HepG2 (cell line): Measurements from ENCODE around the gene VPS13D. TPM values are rescaled to one million over a fixed set of nuclear protein-coding genes. Genes with fewer than 3 reads are reported as not detected.
A peak's percentile ranks its signal among the peaks of the same experiment; 100 is the strongest.

Source experiments
- ARID2 ChIP-seq: sonication (generic); formaldehyde crosslinking; IDR thresholded peaks from 2 replicates; pipeline ENCODE4 v1.8.1; 2022; ENCODE audit warnings: mild to moderate bottlenecking, missing genetic modification reagents, borderline replicate concordance
- CREM ChIP-seq, 2 experiments: sonication (generic) in 1 of 2; formaldehyde crosslinking in 1 of 2; IDR thresholded peaks; 2 replicates each; pipeline versions ENCODE4 v1.4.0 to v1.6.1; 2016 to 2020; ENCODE audit warnings: antibody characterized with exemption in 1 of 2, mild to moderate bottlenecking in 1 of 2, missing genetic modification reagents in 1 of 2
- ELF3 ChIP-seq: IDR thresholded peaks from 2 replicates; pipeline ENCODE4 v1.6.1; 2016; ENCODE audit warnings: missing genetic modification reagents, missing compliant biosample characterization
- EP300 ChIP-seq, 3 experiments: sonication (generic) in 1 of 3; formaldehyde crosslinking in 1 of 3; IDR thresholded peaks; 2 replicates each; pipeline versions ENCODE4 v1.5.1 to v1.6.1; 2011 to 2020; ENCODE audit warnings: low read depth in 2 of 3, low read length in 2 of 3, borderline replicate concordance in 1 of 3, improper control_type of control experiment in 1 of 3, mild to moderate bottlenecking in 1 of 3, missing genetic modification reagents in 1 of 3, moderate library complexity in 1 of 3
- HMG20A ChIP-seq: IDR thresholded peaks from 2 replicates; pipeline ENCODE4 v1.6.1; 2016; ENCODE audit warnings: borderline replicate concordance
- HNF4G ChIP-seq, 2 experiments: sonication (generic) in 1 of 2; formaldehyde crosslinking in 1 of 2; IDR thresholded peaks; 2 replicates each; pipeline versions ENCODE4 v1.4.0 to v1.6.1; 2011 to 2020; ENCODE audit warnings: borderline replicate concordance in 2 of 2, low read depth in 2 of 2, mild to moderate bottlenecking in 2 of 2, low read length in 1 of 2, missing genetic modification reagents in 1 of 2, moderate library complexity in 1 of 2
- ISX ChIP-seq: sonication (generic); formaldehyde crosslinking; conservative IDR thresholded peaks from 2 replicates; pipeline ENCODE4 v1.5.0; 2020; ENCODE audit warnings: missing genetic modification reagents
- KAT7 ChIP-seq: IDR thresholded peaks from 2 replicates; pipeline ENCODE4 v1.6.1; 2018; ENCODE audit warnings: borderline replicate concordance, missing compliant biosample characterization
- MEIS1 ChIP-seq: sonication (generic); formaldehyde crosslinking; IDR thresholded peaks from 2 replicates; pipeline ENCODE4 v1.9.0; 2021; ENCODE audit warnings: mild to moderate bottlenecking, missing genetic modification reagents, moderate library complexity, borderline replicate concordance
- MIER2 ChIP-seq: IDR thresholded peaks from 2 replicates; pipeline ENCODE4 v1.6.1; 2016; ENCODE audit warnings: missing biosample characterization, missing genetic modification reagents
- RXRA ChIP-seq: sonication (generic); formaldehyde crosslinking; IDR thresholded peaks from 2 replicates; pipeline ENCODE4 v1.5.1; 2020; ENCODE audit warnings: missing genetic modification reagents
- TBP ChIP-seq: sonication (generic); formaldehyde crosslinking; IDR thresholded peaks from 2 replicates; pipeline ENCODE4 v1.5.0; 2020; ENCODE audit warnings: missing genetic modification reagents
- TGIF2 ChIP-seq: IDR thresholded peaks from 2 replicates; pipeline ENCODE4 v1.6.1; 2016; ENCODE audit warnings: control low read depth, missing compliant biosample characterization
- YY1 ChIP-seq: IDR thresholded peaks from 2 replicates; pipeline ENCODE4 v1.6.1; 2011; ENCODE audit warnings: low read length, low read depth, moderate library complexity, mild to moderate bottlenecking; ENCODE audit not compliant: insufficient read depth, insufficient replicate concordance
- ZBTB3 ChIP-seq: sonication (generic); formaldehyde crosslinking; IDR thresholded peaks from 2 replicates; pipeline ENCODE4 v1.4.0; 2020; ENCODE audit warnings: low read depth, mild to moderate bottlenecking, moderate library complexity, missing genetic modification reagents, borderline replicate concordance
- ZFYVE20 ChIP-seq: sonication (generic); formaldehyde crosslinking; IDR thresholded peaks from 2 replicates; pipeline ENCODE4 v1.8.0; 2023; ENCODE audit warnings: low read depth, mild to moderate bottlenecking, moderate library complexity, missing genetic modification reagents, borderline replicate concordance
- ZNF20 ChIP-seq: sonication (generic); formaldehyde crosslinking; IDR thresholded peaks from 2 replicates; pipeline ENCODE4 v1.4.0; 2020; ENCODE audit warnings: mild to moderate bottlenecking, moderate library complexity, missing genetic modification reagents
- ZNF207 ChIP-seq: fragments of 450-650 bp; IDR thresholded peaks from 2 replicates; pipeline ENCODE4 v1.6.1; 2016; ENCODE audit warnings: antibody characterized with exemption, borderline replicate concordance
- ZNF362 ChIP-seq: sonication (generic); formaldehyde crosslinking; IDR thresholded peaks from 2 replicates; pipeline ENCODE4 v1.4.0; 2020; ENCODE audit warnings: missing genetic modification reagents, mild to moderate bottlenecking, borderline replicate concordance
- ZNF652 ChIP-seq: IDR thresholded peaks from 2 replicates; pipeline ENCODE4 v1.6.1; 2016; ENCODE audit warnings: low read depth, borderline replicate concordance
- ZSCAN25 ChIP-seq: sonication (generic); formaldehyde crosslinking; IDR thresholded peaks from 2 replicates; pipeline ENCODE4 v1.8.0; 2022; ENCODE audit warnings: mild to moderate bottlenecking, missing genetic modification reagents
- polyA plus RNA-seq, 8 experiments: library from polyadenylated mRNA; depleted of rRNA in 3 of 8; stranded (reverse) in 7 of 8; unstranded in 1 of 8; fragments of >200 nt; fragmentation: Illumina TruSeq in 4 of 8; extraction: Trizol in 4 of 8; gene quantifications; 2 replicates each; pipeline versions ENCODE4 v1.2.1 to v1.2.3, GENCODE V29; 2011 to 2016; ENCODE audit warnings: low read depth in 4 of 8, missing spikeins in 1 of 8, mixed read lengths in 1 of 8; ENCODE audit not compliant: insufficient read depth in 1 of 8
- total RNA-seq, 5 experiments: library from RNA; depleted of rRNA; stranded (reverse); fragments of >200 nt; fragmentation: Illumina TruSeq; extraction: Trizol; gene quantifications; 2 replicates each; pipeline ENCODE4 v1.2.3, GENCODE V29; 2016; ENCODE audit warnings: low read depth in 1 of 5
- TF ChIP-seq, protein P1 (sequence below): sonication (generic); formaldehyde crosslinking; conservative IDR thresholded peaks from 2 replicates; pipeline ENCODE4 v1.4.0; 2020; ENCODE audit warnings: missing genetic modification reagents
- TF ChIP-seq, protein P2 (sequence below), 2 experiments: fragments of 450-650 bp in 1 of 2; sonication (generic) in 1 of 2; formaldehyde crosslinking; IDR thresholded peaks; 2 replicates each; pipeline versions ENCODE4 v1.5.0 to v1.8.0; 2020 to 2022; ENCODE audit warnings: mild to moderate bottlenecking in 1 of 2, missing genetic modification reagents in 1 of 2

Gene VPS13D
- total and polyA plus RNA-seq, 2 of the 13 experiments (the other 11 are each of a cell fraction or from before 2014, with no cell fraction given), result 8.6 to 13.9 TPM

GRCh38 chr1:12406211-12407021 is 176.6 kb downstream of the VPS13D start (continued):
- peak; percentile 71; the same call in 1 of the 2 replicates for TF ChIP-seq ZNF362 (CRISPR knock-in tag)
- no peak for TF ChIP-seq ZBTB3
- no peak for TF ChIP-seq ZNF652 (CRISPR knock-in tag)
- TF ChIP-seq ARID2 (CRISPR knock-in tag), result no peak
- TF ChIP-seq, protein P1, sequence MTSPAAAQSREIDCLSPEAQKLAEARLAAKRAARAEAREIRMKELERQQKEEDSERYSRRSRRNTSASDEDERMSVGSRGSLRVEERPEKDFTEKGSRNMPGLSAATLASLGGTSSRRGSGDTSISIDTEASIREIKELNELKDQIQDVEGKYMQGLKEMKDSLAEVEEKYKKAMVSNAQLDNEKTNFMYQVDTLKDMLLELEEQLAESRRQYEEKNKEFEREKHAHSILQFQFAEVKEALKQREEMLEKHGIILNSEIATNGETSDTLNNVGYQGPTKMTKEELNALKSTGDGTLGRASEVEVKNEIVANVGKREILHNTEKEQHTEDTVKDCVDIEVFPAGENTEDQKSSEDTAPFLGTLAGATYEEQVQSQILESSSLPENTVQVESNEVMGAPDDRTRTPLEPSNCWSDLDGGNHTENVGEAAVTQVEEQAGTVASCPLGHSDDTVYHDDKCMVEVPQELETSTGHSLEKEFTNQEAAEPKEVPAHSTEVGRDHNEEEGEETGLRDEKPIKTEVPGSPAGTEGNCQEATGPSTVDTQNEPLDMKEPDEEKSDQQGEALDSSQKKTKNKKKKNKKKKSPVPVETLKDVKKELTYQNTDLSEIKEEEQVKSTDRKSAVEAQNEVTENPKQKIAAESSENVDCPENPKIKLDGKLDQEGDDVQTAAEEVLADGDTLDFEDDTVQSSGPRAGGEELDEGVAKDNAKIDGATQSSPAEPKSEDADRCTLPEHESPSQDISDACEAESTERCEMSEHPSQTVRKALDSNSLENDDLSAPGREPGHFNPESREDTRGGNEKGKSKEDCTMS (CRISPR knock-in tag), result no peak
- no peak for TF ChIP-seq MIER2 (CRISPR knock-in tag)
- no peak for TF ChIP-seq TGIF2 (CRISPR knock-in tag)
- no peak for TF ChIP-seq ZSCAN25 (CRISPR knock-in tag)
- peak; percentile 6; the same call in 1 of the 2 replicates for TF ChIP-seq HNF4G (IDR thresholded peaks at IDR 0.05; ENCODE audit: borderline replicate concordance, low read depth, low read length)
- no peak for TF ChIP-seq HNF4G (CRISPR knock-in tag; IDR thresholded peaks at IDR 0.05; ENCODE audit: borderline replicate concordance, low read depth)
- TF ChIP-seq, protein P2, sequence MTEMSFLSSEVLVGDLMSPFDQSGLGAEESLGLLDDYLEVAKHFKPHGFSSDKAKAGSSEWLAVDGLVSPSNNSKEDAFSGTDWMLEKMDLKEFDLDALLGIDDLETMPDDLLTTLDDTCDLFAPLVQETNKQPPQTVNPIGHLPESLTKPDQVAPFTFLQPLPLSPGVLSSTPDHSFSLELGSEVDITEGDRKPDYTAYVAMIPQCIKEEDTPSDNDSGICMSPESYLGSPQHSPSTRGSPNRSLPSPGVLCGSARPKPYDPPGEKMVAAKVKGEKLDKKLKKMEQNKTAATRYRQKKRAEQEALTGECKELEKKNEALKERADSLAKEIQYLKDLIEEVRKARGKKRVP (CRISPR knock-in tag; IDR thresholded peaks at IDR 0.05), result peak in 1 of 2 experiments; percentile 18; a peak in 1 of 4 replicates
- no peak; the same call in 1 of the 2 replicates for TF ChIP-seq RXRA (CRISPR knock-in tag)
- no peak for TF ChIP-seq MEIS1
- peak; percentile 34; the same call in 1 of the 2 replicates for TF ChIP-seq HMG20A (CRISPR knock-in tag)
- no peak for TF ChIP-seq ZNF207
- TF ChIP-seq KAT7 (CRISPR knock-in tag), result no peak
- peak in 1 of 2 experiments; percentile 67; a peak in 1 of 4 replicates for TF ChIP-seq EP300 (IDR thresholded peaks at IDR 0.05; ENCODE audit: low read depth in 2 of 2, low read length in 2 of 2)
- TF ChIP-seq EP300 (CRISPR knock-in tag; IDR thresholded peaks at IDR 0.05; ENCODE audit: borderline replicate concordance), result no peak
- no peak for TF ChIP-seq ELF3 (CRISPR knock-in tag)
- no peak for TF ChIP-seq ZFYVE20 (CRISPR knock-in tag)
- no peak for TF ChIP-seq YY1
- TF ChIP-seq TBP (CRISPR knock-in tag), result no peak
- TF ChIP-seq CREM (IDR thresholded peaks at IDR 0.05), result peak; percentile 67
- TF ChIP-seq CREM (CRISPR knock-in tag; IDR thresholded peaks at IDR 0.05), result no peak
- no peak for TF ChIP-seq ZNF20 (CRISPR knock-in tag)
- TF ChIP-seq ISX (CRISPR knock-in tag), result no peak
